SU-DHL-6 (cell line): ENCODE measurements around the gene SDK2.

Experiments
- H2AFZ ChIP-seq: fragments of 200-600 bp; sonication (generic); 2 replicates; pipeline ENCODE4 v1.6.1; 2014; ENCODE audit warnings: low read depth, mild to moderate bottlenecking, moderate library complexity, mixed read lengths, antibody characterized with exemption, low read length; ENCODE audit not compliant: severe bottlenecking
- H3F3A ChIP-seq: fragments of 200-600 bp; shearing (Covaris generic); 2 replicates; pipeline ENCODE4 v1.6.0; 2016; ENCODE audit warnings: antibody characterized with exemption, mild to moderate bottlenecking; ENCODE audit not compliant: insufficient read depth
- H3K27ac ChIP-seq: fragments of 200-600 bp; sonication (generic); 2 replicates; pipeline ENCODE4 v1.5.1; 2016; ENCODE audit warnings: low read depth, mild to moderate bottlenecking, low read length, moderate library complexity, mixed read lengths
- H3K27me3 ChIP-seq: fragments of 200-600 bp; sonication (generic), shearing (Covaris generic); 2 replicates; pipeline ENCODE4 v1.6.0; 2014; ENCODE audit warnings: mild to moderate bottlenecking, low read length
- H3K36me3 ChIP-seq: fragments of 200-600 bp; sonication (generic); 2 replicates; pipeline ENCODE4 v1.6.1; 2014; ENCODE audit warnings: mild to moderate bottlenecking, low read length, mixed read lengths
- H3K4me2 ChIP-seq: fragments of 300-600, 200-600 bp; shearing (Covaris generic), sonication (generic); 2 replicates; pipeline ENCODE4 v1.6.0; 2014; ENCODE audit warnings: low read length, low read depth, mild to moderate bottlenecking; ENCODE audit not compliant: poor library complexity, severe bottlenecking
- H3K4me3 ChIP-seq: fragments of 200-600 bp; sonication (generic); 2 replicates; pipeline ENCODE4 v1.5.1; 2014; ENCODE audit warnings: antibody characterized with exemption, low read length, mild to moderate bottlenecking, mixed read lengths; ENCODE audit not compliant: insufficient read depth, poor library complexity, severe bottlenecking
- H3K79me2 ChIP-seq: fragments of 200-600 bp; sonication (generic); 2 replicates; pipeline ENCODE4 v1.6.1; 2014; ENCODE audit warnings: mild to moderate bottlenecking, low read length, moderate library complexity; ENCODE audit not compliant: insufficient read depth
- H3K9ac ChIP-seq: fragments of 200-600 bp; sonication (generic); 2 replicates; pipeline ENCODE4 v1.7.0; 2014; ENCODE audit warnings: mild to moderate bottlenecking, low read length
- H3K9me2 ChIP-seq: fragments of 200-600 bp; sonication (generic); replicated peaks from 2 replicates; pipeline ENCODE4 v1.6.1; 2014; ENCODE audit warnings: low read length; ENCODE audit not compliant: insufficient read depth
- H3K9me3 ChIP-seq: fragments of 200-600 bp; sonication (generic); 2 replicates; pipeline ENCODE4 v1.6.1; 2014; ENCODE audit warnings: low read length, mixed read lengths; ENCODE audit not compliant: insufficient read depth
- H4K20me1 ChIP-seq: fragments of 200-600 bp; sonication (generic); 2 replicates; pipeline ENCODE4 v1.6.1; 2014; ENCODE audit warnings: low read depth, mild to moderate bottlenecking, antibody characterized with exemption, low read length, moderate library complexity, mixed read lengths
- CTCF ChIP-seq: fragments of 200-600 bp; sonication (generic); IDR thresholded peaks from one replicate; pipeline ENCODE4 v1.5.1; 2017; ENCODE audit warnings: antibody characterized with exemption, mild to moderate bottlenecking, low read length, moderate library complexity; ENCODE audit not compliant: insufficient read depth, poor library complexity, severe bottlenecking
- EZH2phosphoT487 ChIP-seq: fragments of 200-600 bp; sonication (generic), shearing (Covaris generic); conservative IDR thresholded peaks from 2 replicates; pipeline ENCODE4 v1.6.1; 2018; ENCODE audit warnings: mild to moderate bottlenecking, antibody characterized with exemption, low read length, moderate library complexity, mixed read lengths

SDK2 gene

GRCh38 chr17:73644145-73645049, at the start of gene SDK2:
Gene SDK2 (minus strand): TSS chr17:73644445. CDS start chr17:73644088, 357 bp downstream.
- Histone ChIP-seq H3K79me2 (no peaks in the 10 kb centered on the region), H3F3A (no peaks in the 10 kb centered on the region), H3K27ac (no peak within 1 kb of the TSS), H3K9me2 (no peaks in the 10 kb centered on the region), H3K4me2 (no peak within 1 kb of the TSS), H3K4me3 (no peak within 1 kb of the TSS), H3K27me3 (no peaks in the 10 kb centered on the region), H4K20me1 (no peaks in the 10 kb centered on the region), H3K9me3 (no peaks in the 10 kb centered on the region), H3K9ac (no peak within 1 kb of the TSS), H2AFZ (no peak within 1 kb of the TSS), H3K36me3 (no peaks in the 10 kb centered on the region)
- no peak for TF ChIP-seq CTCF
- TF ChIP-seq EZH2phosphoT487, result no peak

- no peaks in the 10 kb centered on the region for H3K9me2 ChIP-seq
- H3K36me3 ChIP-seq, result no peaks in the 10 kb centered on the region
- no peak overlapping the region for H2AFZ ChIP-seq
- no peaks in the 10 kb centered on the region for H3K9me3 ChIP-seq
- H3K27me3 ChIP-seq, result no peaks in the 10 kb centered on the region
- no peaks in the 10 kb centered on the region for H3K79me2 ChIP-seq
- H4K20me1 ChIP-seq, result no peaks in the 10 kb centered on the region
- TF ChIP-seq EZH2phosphoT487 (no peak), CTCF (no peak)
- H3K27ac ChIP-seq, result no peak overlapping the region
- no peak overlapping the region for H3K9ac ChIP-seq
- no peak overlapping the region for H3K4me3 ChIP-seq
- no peak overlapping the region for H3K4me2 ChIP-seq
- H3F3A ChIP-seq, result no peaks in the 10 kb centered on the region
Measured at GRCh38 chr17:73693071-73693470, 48.8 kb upstream of the SDK2 start.

GRCh38 chr17:73691321-73691766, 47.1 kb upstream of the SDK2 start:
- Histone ChIP-seq H3K27ac (no peak overlapping the region), H3K9me2 (no peaks in the 10 kb centered on the region), H4K20me1 (no peaks in the 10 kb centered on the region), H3K36me3 (no peaks in the 10 kb centered on the region), H3K27me3 (no peaks in the 10 kb centered on the region), H3F3A (no peaks in the 10 kb centered on the region), H3K79me2 (no peaks in the 10 kb centered on the region), H3K9me3 (no peaks in the 10 kb centered on the region), H2AFZ (no peak overlapping the region), H3K9ac (no peak overlapping the region), H3K4me2 (no peak overlapping the region), H3K4me3 (no peak overlapping the region)
- TF ChIP-seq EZH2phosphoT487 (no peak), CTCF (no peak)
